ENCODE data around the gene TMEM220. TPM values are rescaled to one million over a fixed set of nuclear protein-coding genes. Genes with fewer than 3 reads are reported as not detected.

TMEM220 gene
- total RNA-seq, 1 experiment from 2014 or later: 4.0 TPM

DNA sequence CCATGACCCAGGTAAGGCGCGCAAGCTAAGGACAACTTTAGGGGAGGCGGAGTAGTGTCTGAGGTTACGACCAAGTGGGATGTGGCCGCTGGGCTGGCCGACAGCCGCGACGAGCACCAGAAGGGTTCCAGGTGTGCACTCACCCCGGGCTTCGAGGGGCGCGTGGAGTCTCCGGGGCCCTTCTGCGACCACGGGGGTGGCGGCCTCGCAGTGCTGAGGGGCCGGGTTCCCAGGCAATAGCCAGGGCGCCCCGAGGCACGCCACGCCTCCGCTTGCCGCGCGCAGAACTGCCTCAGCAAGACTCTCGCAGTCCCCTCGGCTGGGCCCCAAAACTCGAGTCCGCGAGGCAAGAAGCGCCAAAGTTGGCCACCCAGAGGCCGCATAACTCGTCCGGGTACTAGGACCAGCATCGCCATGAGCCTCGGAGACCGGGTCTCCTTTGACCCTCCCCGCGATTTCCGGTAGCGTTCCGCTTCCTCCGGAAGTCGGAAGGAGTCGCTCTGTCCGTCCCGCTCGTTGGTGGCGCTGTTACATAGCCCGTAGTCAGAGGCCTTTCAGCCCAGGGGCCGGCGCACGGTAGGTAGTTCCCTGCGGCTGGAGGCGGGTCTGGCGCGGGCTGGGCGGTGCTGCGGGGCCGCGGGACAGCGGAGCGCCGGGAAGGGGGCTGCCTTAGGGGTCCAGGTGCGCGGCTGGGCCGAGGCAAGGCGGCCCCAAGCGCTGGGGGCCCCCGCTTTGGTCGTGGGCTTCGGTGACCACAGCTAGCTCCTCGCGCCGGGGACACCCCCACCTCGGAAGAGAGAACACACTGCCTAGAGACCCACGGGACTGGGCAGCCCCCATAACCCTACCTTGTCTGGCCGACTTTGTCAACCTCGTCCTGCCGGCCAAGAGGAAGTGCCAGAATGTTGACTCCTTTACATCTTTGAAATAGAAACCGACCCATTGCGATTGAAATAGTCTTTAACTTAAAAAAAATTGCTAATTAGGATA is 32.4 kb downstream of the TMEM220 start, which contains the start of the genes ADPRM and SCO1 (continued):
- TF ChIP-seq ZNF532 (CRISPR knock-in tag; IDR thresholded peaks at IDR 0.05; ENCODE audit: borderline replicate concordance): no peak
- no peak for TF ChIP-seq E2F1 (CRISPR knock-in tag; IDR thresholded peaks at IDR 0.05)
- 0 out of 2 replicates have a peak, but pooled peaks have one; percentile 34 for TF ChIP-seq ZNF121 (CRISPR knock-in tag; IDR thresholded peaks at IDR 0.05)
- TF ChIP-seq ZNF281 (CRISPR knock-in tag; IDR thresholded peaks at IDR 0.05): no peak; the same call in 1 of the 2 replicates
- TF ChIP-seq, protein P1, sequence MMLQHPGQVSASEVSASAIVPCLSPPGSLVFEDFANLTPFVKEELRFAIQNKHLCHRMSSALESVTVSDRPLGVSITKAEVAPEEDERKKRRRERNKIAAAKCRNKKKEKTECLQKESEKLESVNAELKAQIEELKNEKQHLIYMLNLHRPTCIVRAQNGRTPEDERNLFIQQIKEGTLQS (CRISPR knock-in tag; conservative IDR thresholded peaks at IDR 0.05): no peak
- 0 out of 2 replicates have a peak, but pooled peaks have one; percentile 67 for TF ChIP-seq SMAD3 (CRISPR knock-in tag; IDR thresholded peaks at IDR 0.05; ENCODE audit: borderline replicate concordance)
- TF ChIP-seq, protein P2, sequence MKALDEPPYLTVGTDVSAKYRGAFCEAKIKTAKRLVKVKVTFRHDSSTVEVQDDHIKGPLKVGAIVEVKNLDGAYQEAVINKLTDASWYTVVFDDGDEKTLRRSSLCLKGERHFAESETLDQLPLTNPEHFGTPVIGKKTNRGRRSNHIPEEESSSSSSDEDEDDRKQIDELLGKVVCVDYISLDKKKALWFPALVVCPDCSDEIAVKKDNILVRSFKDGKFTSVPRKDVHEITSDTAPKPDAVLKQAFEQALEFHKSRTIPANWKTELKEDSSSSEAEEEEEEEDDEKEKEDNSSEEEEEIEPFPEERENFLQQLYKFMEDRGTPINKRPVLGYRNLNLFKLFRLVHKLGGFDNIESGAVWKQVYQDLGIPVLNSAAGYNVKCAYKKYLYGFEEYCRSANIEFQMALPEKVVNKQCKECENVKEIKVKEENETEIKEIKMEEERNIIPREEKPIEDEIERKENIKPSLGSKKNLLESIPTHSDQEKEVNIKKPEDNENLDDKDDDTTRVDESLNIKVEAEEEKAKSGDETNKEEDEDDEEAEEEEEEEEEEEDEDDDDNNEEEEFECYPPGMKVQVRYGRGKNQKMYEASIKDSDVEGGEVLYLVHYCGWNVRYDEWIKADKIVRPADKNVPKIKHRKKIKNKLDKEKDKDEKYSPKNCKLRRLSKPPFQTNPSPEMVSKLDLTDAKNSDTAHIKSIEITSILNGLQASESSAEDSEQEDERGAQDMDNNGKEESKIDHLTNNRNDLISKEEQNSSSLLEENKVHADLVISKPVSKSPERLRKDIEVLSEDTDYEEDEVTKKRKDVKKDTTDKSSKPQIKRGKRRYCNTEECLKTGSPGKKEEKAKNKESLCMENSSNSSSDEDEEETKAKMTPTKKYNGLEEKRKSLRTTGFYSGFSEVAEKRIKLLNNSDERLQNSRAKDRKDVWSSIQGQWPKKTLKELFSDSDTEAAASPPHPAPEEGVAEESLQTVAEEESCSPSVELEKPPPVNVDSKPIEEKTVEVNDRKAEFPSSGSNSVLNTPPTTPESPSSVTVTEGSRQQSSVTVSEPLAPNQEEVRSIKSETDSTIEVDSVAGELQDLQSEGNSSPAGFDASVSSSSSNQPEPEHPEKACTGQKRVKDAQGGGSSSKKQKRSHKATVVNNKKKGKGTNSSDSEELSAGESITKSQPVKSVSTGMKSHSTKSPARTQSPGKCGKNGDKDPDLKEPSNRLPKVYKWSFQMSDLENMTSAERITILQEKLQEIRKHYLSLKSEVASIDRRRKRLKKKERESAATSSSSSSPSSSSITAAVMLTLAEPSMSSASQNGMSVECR (CRISPR knock-in tag; IDR thresholded peaks at IDR 0.05; ENCODE audit: borderline replicate concordance): peak; percentile 77; the same call in 1 of the 2 replicates
- no peak for TF ChIP-seq GTF2I (CRISPR knock-in tag; conservative IDR thresholded peaks at IDR 0.05)
- TF ChIP-seq, protein P3, sequence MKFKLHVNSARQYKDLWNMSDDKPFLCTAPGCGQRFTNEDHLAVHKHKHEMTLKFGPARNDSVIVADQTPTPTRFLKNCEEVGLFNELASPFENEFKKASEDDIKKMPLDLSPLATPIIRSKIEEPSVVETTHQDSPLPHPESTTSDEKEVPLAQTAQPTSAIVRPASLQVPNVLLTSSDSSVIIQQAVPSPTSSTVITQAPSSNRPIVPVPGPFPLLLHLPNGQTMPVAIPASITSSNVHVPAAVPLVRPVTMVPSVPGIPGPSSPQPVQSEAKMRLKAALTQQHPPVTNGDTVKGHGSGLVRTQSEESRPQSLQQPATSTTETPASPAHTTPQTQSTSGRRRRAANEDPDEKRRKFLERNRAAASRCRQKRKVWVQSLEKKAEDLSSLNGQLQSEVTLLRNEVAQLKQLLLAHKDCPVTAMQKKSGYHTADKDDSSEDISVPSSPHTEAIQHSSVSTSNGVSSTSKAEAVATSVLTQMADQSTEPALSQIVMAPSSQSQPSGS (CRISPR knock-in tag; IDR thresholded peaks at IDR 0.05; ENCODE audit: borderline replicate concordance, low read depth): no peak
- no peak for TF ChIP-seq EMX1 (CRISPR knock-in tag; IDR thresholded peaks at IDR 0.05)
- TF ChIP-seq ZNF512 (CRISPR knock-in tag; IDR thresholded peaks at IDR 0.05; ENCODE audit: borderline replicate concordance): no peak
- TF ChIP-seq, protein P4, sequence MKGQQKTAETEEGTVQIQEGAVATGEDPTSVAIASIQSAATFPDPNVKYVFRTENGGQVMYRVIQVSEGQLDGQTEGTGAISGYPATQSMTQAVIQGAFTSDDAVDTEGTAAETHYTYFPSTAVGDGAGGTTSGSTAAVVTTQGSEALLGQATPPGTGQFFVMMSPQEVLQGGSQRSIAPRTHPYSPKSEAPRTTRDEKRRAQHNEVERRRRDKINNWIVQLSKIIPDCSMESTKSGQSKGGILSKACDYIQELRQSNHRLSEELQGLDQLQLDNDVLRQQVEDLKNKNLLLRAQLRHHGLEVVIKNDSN (CRISPR knock-in tag; IDR thresholded peaks at IDR 0.05): peak; percentile 30; the same call in 1 of the 2 replicates
- TF ChIP-seq NR3C1 (CRISPR knock-in tag; conservative IDR thresholded peaks at IDR 0.05; ENCODE audit: low read depth): no peak
- TF ChIP-seq E2F5 (CRISPR knock-in tag; IDR thresholded peaks at IDR 0.05): peak; percentile 71
- TF ChIP-seq IRF1 (CRISPR knock-in tag; IDR thresholded peaks at IDR 0.05): peak; percentile 57; the same call in 1 of the 2 replicates
